Activated naive CD4-positive, alpha-beta T cell treated with anti-CD3 and anti-CD28 coated beads, Interleukin-2, amount 50 U/mL, for 24 hours (primary cell): ENCODE data around the gene MCTP2.

Source experiments
- H3K27ac Mint-ChIP-seq: one replicate; pipeline ENCODE4 v1.8.0; 2021; ENCODE audit warnings: mild to moderate bottlenecking, mixed read lengths
- H3K27me3 Mint-ChIP-seq: one replicate; pipeline ENCODE4 v1.8.0; 2021; ENCODE audit warnings: mixed read lengths
- H3K36me3 Mint-ChIP-seq: one replicate; pipeline ENCODE4 v1.8.0; 2021; ENCODE audit warnings: mixed read lengths
- H3K4me1 Mint-ChIP-seq: one replicate; pipeline ENCODE4 v1.8.0; 2021; ENCODE audit warnings: mixed read lengths
- H3K4me3 Mint-ChIP-seq: one replicate; pipeline ENCODE4 v1.8.0; 2021; ENCODE audit warnings: mild to moderate bottlenecking, mixed read lengths
- H3K9me3 Mint-ChIP-seq: one replicate; pipeline ENCODE4 v1.8.0; 2021; ENCODE audit warnings: mixed read lengths

Gene MCTP2

GRCh38 chr15:94331731-94332130, 100.4 kb downstream of the MCTP2 start:
- Mint-ChIP-seq H3K27ac (no peak overlapping the region), H3K4me1 (peaks cover 5% of the 10 kb centered on the region), H3K36me3 (peaks cover 5% of the 10 kb centered on the region), H3K9me3 (no peaks in the 10 kb centered on the region), H3K27me3 (no peaks in the 10 kb centered on the region), H3K4me3 (no peak overlapping the region)

DNA sequence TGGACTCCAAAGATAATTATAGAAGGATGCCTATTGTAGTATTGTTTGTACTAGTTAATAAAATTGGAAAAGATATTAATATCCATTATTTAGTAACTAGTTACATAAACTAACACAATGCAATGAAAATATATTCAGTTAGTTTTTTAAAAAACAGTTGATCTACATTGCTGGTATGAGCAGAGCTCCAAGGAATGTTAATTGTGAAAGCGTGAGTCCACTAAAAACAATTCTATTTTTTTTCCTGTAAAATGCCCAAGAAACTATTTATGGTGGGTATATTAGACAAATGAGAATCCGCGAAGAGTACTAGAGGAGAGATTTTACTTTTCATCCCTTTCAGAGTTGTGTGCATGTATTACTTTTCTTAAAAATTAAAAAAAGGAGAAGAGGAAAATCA, 104.3 kb downstream of the MCTP2 start:
- no peaks in the 10 kb centered on the region for H3K27me3 Mint-ChIP-seq
- H3K36me3 Mint-ChIP-seq = peaks cover 5% of the 10 kb centered on the region
- no peaks in the 10 kb centered on the region for H3K9me3 Mint-ChIP-seq
- H3K4me1 Mint-ChIP-seq = no peaks in the 10 kb centered on the region
- no peak overlapping the region for H3K27ac Mint-ChIP-seq
- H3K4me3 Mint-ChIP-seq = no peak overlapping the region

GRCh38 chr15:94336817-94337467, 105.6 kb downstream of the MCTP2 start:
- Mint-ChIP-seq H3K27ac (no peak overlapping the region), H3K4me3 (no peak overlapping the region), H3K9me3 (no peaks in the 10 kb centered on the region), H3K36me3 (peaks cover 9% of the 10 kb centered on the region), H3K4me1 (no peaks in the 10 kb centered on the region), H3K27me3 (no peaks in the 10 kb centered on the region)

- Mint-ChIP-seq H3K27ac (no peak overlapping the region), H3K36me3 (peaks cover 9% of the 10 kb centered on the region), H3K27me3 (no peaks in the 10 kb centered on the region), H3K4me1 (no peaks in the 10 kb centered on the region), H3K9me3 (no peaks in the 10 kb centered on the region), H3K4me3 (no peak overlapping the region)
These were observed 107.0 kb downstream of the MCTP2 start for GRCh38 chr15:94338243-94338846.

DNA sequence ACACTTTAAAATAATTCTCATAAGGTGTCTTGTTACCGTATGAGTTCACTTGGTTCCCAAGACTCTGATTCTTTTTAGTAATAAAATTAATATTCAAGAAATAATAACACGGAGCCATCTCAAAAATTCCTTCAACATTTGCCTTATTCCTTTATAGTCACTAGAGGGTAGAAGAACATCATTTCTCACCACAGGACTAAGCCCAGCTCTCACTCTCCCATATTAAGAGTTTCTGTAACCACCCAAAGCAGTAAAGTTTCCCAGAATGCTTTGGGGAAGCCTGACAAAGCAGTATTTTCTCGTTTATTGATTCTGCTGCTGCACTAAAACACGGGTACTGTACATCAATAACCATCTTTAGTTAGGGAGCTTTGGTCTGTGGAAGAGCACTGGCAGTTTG, 114.9 kb downstream of the MCTP2 start:
- Mint-ChIP-seq H3K27me3 (no peaks in the 10 kb centered on the region), H3K9me3 (no peaks in the 10 kb centered on the region), H3K4me3 (no peak overlapping the region), H3K36me3 (peaks cover 12% of the 10 kb centered on the region), H3K4me1 (no peaks in the 10 kb centered on the region), H3K27ac (no peak overlapping the region)

GRCh38 chr15:94348084-94348483, 116.7 kb downstream of the MCTP2 start:
- Mint-ChIP-seq H3K27me3 (no peaks in the 10 kb centered on the region), H3K9me3 (no peaks in the 10 kb centered on the region), H3K27ac (no peak overlapping the region), H3K4me3 (no peak overlapping the region), H3K4me1 (no peaks in the 10 kb centered on the region), H3K36me3 (peaks cover 14% of the 10 kb centered on the region)

GRCh38 chr15:94351031-94351535, 119.7 kb downstream of the MCTP2 start:
- Mint-ChIP-seq H3K36me3 (peaks cover 12% of the 10 kb centered on the region), H3K4me3 (no peak overlapping the region), H3K27me3 (no peaks in the 10 kb centered on the region), H3K9me3 (no peaks in the 10 kb centered on the region), H3K27ac (no peak overlapping the region), H3K4me1 (no peaks in the 10 kb centered on the region)

DNA sequence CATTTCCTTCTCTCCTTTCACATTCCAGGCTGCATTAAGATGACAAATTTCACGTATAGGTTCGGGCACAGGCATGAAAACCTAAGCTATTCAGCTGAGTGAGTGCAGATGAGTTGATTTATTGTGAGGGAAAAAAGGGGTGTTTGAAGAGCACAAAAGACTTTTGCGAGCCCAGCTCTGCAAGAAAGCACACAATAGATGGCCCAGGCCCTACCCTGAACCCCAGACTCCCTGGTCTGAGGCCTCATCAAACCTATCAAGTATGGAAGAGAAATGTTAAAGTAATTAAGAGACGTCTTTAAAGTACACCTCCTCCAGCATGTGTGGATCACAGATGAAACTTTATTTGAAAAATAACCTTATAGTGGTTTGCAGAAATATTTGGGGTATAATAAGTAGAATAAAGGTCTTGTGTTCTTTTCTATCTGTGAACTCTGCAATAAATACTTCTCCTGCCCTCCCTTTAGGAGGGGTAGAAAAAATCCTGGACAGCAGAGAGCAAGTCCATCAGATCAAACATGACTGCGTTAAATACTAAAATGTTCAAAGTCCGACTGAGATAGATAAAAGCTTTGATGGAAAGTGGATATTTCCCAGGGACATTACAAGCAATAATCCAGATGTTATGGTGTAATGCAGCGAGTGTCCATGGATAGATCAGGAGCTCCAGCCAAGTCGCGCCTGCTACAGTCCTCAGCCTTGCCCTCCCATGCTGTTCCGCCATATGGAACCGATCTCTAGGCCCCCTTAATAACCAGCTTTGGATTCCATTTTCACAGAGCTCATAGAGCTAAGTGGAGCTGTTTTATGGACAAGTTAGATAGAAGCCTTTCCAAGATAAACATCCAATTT, 121.5 kb downstream of the MCTP2 start:
- Mint-ChIP-seq H3K27me3 (no peaks in the 10 kb centered on the region), H3K27ac (no peak overlapping the region), H3K9me3 (no peaks in the 10 kb centered on the region), H3K4me3 (no peak overlapping the region), H3K36me3 (peaks cover 12% of the 10 kb centered on the region), H3K4me1 (no peaks in the 10 kb centered on the region)

GRCh38 chr15:94353488-94353820, 122.1 kb downstream of the MCTP2 start:
- H3K9me3 Mint-ChIP-seq = no peaks in the 10 kb centered on the region
- H3K27ac Mint-ChIP-seq = no peak overlapping the region
- no peaks in the 10 kb centered on the region for H3K4me1 Mint-ChIP-seq
- H3K36me3 Mint-ChIP-seq = peaks cover 11% of the 10 kb centered on the region
- no peak overlapping the region for H3K4me3 Mint-ChIP-seq
- no peaks in the 10 kb centered on the region for H3K27me3 Mint-ChIP-seq

GRCh38 chr15:94354655-94355054, 123.3 kb downstream of the MCTP2 start:
- no peaks in the 10 kb centered on the region for H3K9me3 Mint-ChIP-seq
- H3K36me3 Mint-ChIP-seq = peaks cover 5% of the 10 kb centered on the region
- H3K27me3 Mint-ChIP-seq = no peaks in the 10 kb centered on the region
- H3K27ac Mint-ChIP-seq = no peak overlapping the region
- no peak overlapping the region for H3K4me3 Mint-ChIP-seq
- H3K4me1 Mint-ChIP-seq = no peaks in the 10 kb centered on the region

GRCh38 chr15:94359716-94360115, 128.4 kb downstream of the MCTP2 start:
- Mint-ChIP-seq H3K9me3 (no peaks in the 10 kb centered on the region), H3K27ac (no peak overlapping the region), H3K36me3 (peaks cover 12% of the 10 kb centered on the region), H3K4me3 (no peak overlapping the region), H3K27me3 (no peaks in the 10 kb centered on the region), H3K4me1 (no peaks in the 10 kb centered on the region)

- H3K4me1 Mint-ChIP-seq = no peaks in the 10 kb centered on the region
- H3K27ac Mint-ChIP-seq = no peak overlapping the region
- H3K4me3 Mint-ChIP-seq = no peak overlapping the region
- H3K27me3 Mint-ChIP-seq = no peaks in the 10 kb centered on the region
- H3K9me3 Mint-ChIP-seq = no peaks in the 10 kb centered on the region
- H3K36me3 Mint-ChIP-seq = peaks cover 12% of the 10 kb centered on the region
These were observed 128.9 kb downstream of the MCTP2 start for GRCh38 chr15:94360251-94360685.

DNA sequence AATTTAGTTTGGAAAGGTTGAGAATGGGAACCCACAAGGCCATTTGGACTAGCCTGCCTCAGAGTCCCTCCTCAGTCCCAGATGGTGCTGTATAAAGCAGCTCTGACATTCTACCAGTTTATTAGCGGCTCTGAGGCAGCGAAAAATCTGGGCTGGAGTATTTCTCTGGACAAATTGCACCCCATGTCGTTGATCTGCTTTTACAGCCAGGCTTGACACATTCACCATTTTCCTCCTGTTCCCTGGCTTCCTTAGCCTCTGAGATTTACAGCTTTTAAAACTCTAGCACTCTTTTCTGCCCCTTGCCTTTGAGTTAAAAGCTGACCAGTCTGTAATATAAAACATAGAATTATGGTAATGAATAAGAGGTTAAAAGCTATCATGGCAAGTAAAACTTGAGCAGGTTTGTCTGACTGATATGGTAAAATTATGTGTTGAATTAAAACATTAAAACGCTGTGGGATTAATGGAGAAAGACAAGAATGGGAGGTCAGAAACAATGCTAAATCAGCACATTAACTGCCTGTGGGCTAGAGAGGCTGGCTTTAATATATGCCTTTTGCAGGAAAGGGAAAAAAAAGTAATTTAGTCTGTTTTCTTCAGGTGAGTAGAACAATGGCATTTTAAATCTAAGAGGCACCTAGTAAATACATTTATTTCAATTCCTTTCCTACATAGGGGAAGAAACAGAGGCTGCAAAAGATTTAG, 131.2 kb downstream of the MCTP2 start:
- H3K36me3 Mint-ChIP-seq = peaks cover 18% of the 10 kb centered on the region
- H3K4me3 Mint-ChIP-seq = no peak overlapping the region
- H3K27ac Mint-ChIP-seq = no peak overlapping the region
- no peaks in the 10 kb centered on the region for H3K4me1 Mint-ChIP-seq
- H3K27me3 Mint-ChIP-seq = no peaks in the 10 kb centered on the region
- no peaks in the 10 kb centered on the region for H3K9me3 Mint-ChIP-seq

- H3K4me3 Mint-ChIP-seq = no peak overlapping the region
- peaks cover 21% of the 10 kb centered on the region for H3K36me3 Mint-ChIP-seq
- no peaks in the 10 kb centered on the region for H3K27me3 Mint-ChIP-seq
- no peaks in the 10 kb centered on the region for H3K9me3 Mint-ChIP-seq
- H3K27ac Mint-ChIP-seq = no peak overlapping the region
- no peaks in the 10 kb centered on the region for H3K4me1 Mint-ChIP-seq
These were observed 132.0 kb downstream of the MCTP2 start for GRCh38 chr15:94363382-94363781.

- Mint-ChIP-seq H3K9me3 (no peaks in the 10 kb centered on the region), H3K4me1 (no peaks in the 10 kb centered on the region), H3K4me3 (no peak overlapping the region), H3K36me3 (peaks cover 27% of the 10 kb centered on the region), H3K27ac (no peak overlapping the region), H3K27me3 (no peaks in the 10 kb centered on the region)
These were observed 135.4 kb downstream of the MCTP2 start for GRCh38 chr15:94366781-94367180.
